Osteocyte (in vitro differentiated cells): ENCODE data around the gene SVEP1. TPM values are rescaled to one million over a fixed set of nuclear protein-coding genes. Genes with fewer than 3 reads are reported as not detected.

ENCODE experiments used
- DNase-seq: peaks from one replicate; pipeline ENCODE4 v3.0.0; 2021; ENCODE audit warnings: mixed read lengths; ENCODE audit not compliant: unreplicated experiment; ENCODE audit errors: extremely low spot score
- H3K27ac Mint-ChIP-seq: one replicate; pipeline ENCODE4 v1.8.0; 2021; ENCODE audit warnings: mild to moderate bottlenecking, mixed read lengths; ENCODE audit not compliant: unreplicated experiment
- H3K27me3 Mint-ChIP-seq: one replicate; pipeline ENCODE4 v1.8.0; 2021; ENCODE audit warnings: mixed read lengths; ENCODE audit not compliant: unreplicated experiment
- H3K36me3 Mint-ChIP-seq: one replicate; pipeline ENCODE4 v1.8.0; 2021; ENCODE audit warnings: mixed read lengths; ENCODE audit not compliant: unreplicated experiment
- H3K4me1 Mint-ChIP-seq: one replicate; pipeline ENCODE4 v1.8.0; 2021; ENCODE audit warnings: mixed read lengths; ENCODE audit not compliant: unreplicated experiment
- H3K4me3 Mint-ChIP-seq: one replicate; pipeline ENCODE4 v1.8.0; 2021; ENCODE audit warnings: mild to moderate bottlenecking, moderate library complexity, mixed read lengths; ENCODE audit not compliant: unreplicated experiment
- H3K9me3 Mint-ChIP-seq: one replicate; pipeline ENCODE4 v1.8.0; 2021; ENCODE audit warnings: mixed read lengths; ENCODE audit not compliant: unreplicated experiment
- total RNA-seq: library from RNA; stranded (reverse); gene quantifications from 2 replicates; pipeline ENCODE4 v1.2.1, GENCODE V29; 2021
- TF ChIP-seq, protein P1 (sequence below): fragments of 200-600 bp; sonication (generic); IDR thresholded peaks from 2 replicates; pipeline ENCODE4 v1.5.0; 2021; ENCODE audit warnings: antibody characterized with exemption, mild to moderate bottlenecking, moderate library complexity

The SVEP1 gene
- total RNA-seq, 1 donor from 2014 or later: 3.1 TPM

DNA sequence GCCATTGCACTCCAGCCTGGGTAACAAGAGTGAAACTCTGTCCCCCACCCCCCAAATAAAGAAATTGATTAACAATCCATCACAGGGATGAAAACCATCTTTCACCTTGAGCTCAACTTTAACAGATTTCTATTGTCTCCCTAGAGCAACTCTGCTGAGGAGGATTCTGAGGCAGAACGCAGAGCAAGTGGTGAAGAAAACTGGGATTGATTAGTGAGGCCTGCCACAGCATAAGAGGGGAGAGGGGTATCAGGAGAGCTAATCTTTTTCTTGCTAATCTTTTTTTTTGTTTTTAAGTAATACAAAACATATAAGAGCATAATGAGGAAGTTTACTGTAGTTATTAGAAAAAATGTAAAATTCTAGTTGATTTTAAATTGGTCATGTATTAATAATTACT is 250.8 kb downstream of the SVEP1 start:
- DNase-seq: no peak
- H3K27ac Mint-ChIP-seq: no peak overlapping the region
- no peaks in the 10 kb centered on the region for H3K4me1 Mint-ChIP-seq
- TF ChIP-seq, protein P1, sequence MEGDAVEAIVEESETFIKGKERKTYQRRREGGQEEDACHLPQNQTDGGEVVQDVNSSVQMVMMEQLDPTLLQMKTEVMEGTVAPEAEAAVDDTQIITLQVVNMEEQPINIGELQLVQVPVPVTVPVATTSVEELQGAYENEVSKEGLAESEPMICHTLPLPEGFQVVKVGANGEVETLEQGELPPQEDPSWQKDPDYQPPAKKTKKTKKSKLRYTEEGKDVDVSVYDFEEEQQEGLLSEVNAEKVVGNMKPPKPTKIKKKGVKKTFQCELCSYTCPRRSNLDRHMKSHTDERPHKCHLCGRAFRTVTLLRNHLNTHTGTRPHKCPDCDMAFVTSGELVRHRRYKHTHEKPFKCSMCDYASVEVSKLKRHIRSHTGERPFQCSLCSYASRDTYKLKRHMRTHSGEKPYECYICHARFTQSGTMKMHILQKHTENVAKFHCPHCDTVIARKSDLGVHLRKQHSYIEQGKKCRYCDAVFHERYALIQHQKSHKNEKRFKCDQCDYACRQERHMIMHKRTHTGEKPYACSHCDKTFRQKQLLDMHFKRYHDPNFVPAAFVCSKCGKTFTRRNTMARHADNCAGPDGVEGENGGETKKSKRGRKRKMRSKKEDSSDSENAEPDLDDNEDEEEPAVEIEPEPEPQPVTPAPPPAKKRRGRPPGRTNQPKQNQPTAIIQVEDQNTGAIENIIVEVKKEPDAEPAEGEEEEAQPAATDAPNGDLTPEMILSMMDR: no peak
- no peaks in the 10 kb centered on the region for H3K36me3 Mint-ChIP-seq
- no peaks in the 10 kb centered on the region for H3K9me3 Mint-ChIP-seq
- H3K4me3 Mint-ChIP-seq: no peak overlapping the region
- no peaks in the 10 kb centered on the region for H3K27me3 Mint-ChIP-seq

DNA sequence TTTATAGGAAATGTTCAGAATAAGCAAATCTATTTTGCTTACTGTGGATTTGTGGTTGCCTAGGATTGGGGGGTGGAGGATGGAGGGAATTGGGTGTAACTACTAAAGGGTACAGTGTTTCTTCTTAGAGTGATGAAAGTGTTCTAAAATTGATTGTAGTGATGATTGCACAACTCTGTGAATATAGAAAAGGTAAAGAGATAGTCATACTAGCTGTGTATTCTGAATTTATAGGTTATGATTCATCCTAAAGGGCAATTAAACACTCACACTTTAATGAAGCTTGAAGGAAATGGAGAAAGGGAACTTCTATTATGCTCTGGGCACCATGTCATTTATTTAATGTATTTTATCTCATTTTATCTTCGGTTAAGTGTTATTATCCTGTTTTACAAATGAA is 251.8 kb downstream of the SVEP1 start:
- TF ChIP-seq, protein P1: no peak
- peaks cover 8% of the 10 kb centered on the region for H3K27me3 Mint-ChIP-seq
- no peak overlapping the region for H3K4me3 Mint-ChIP-seq
- no peaks in the 10 kb centered on the region for H3K9me3 Mint-ChIP-seq
- H3K36me3 Mint-ChIP-seq: no peaks in the 10 kb centered on the region
- DNase-seq: no peak
- H3K27ac Mint-ChIP-seq: no peak overlapping the region
- no peaks in the 10 kb centered on the region for H3K4me1 Mint-ChIP-seq

DNA sequence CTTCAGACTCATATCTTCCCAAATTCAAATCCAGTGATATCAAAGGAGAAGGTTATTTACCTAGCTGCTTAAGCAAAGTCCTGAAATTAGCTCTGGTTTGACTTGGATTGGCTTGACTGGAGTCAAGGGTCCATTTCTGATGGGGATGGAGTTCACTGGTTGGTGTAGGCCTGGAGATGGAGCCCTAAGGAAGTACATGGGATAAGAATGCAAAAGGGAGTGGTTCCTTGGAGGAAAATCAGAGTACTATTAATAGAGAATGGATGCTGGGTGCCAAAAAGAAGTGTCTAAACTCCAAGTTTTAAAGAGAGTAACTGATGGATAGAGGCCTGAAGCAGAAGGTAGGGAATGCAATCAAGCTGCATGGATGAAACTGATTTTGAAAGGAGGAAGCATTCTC is 255.7 kb downstream of the SVEP1 start:
- Mint-ChIP-seq H3K27ac (no peak overlapping the region), H3K4me3 (no peak overlapping the region), H3K36me3 (no peaks in the 10 kb centered on the region), H3K9me3 (no peaks in the 10 kb centered on the region), H3K4me1 (no peaks in the 10 kb centered on the region), H3K27me3 (peaks cover 20% of the 10 kb centered on the region)
- TF ChIP-seq, protein P1: no peak
- no peak for DNase-seq

DNA sequence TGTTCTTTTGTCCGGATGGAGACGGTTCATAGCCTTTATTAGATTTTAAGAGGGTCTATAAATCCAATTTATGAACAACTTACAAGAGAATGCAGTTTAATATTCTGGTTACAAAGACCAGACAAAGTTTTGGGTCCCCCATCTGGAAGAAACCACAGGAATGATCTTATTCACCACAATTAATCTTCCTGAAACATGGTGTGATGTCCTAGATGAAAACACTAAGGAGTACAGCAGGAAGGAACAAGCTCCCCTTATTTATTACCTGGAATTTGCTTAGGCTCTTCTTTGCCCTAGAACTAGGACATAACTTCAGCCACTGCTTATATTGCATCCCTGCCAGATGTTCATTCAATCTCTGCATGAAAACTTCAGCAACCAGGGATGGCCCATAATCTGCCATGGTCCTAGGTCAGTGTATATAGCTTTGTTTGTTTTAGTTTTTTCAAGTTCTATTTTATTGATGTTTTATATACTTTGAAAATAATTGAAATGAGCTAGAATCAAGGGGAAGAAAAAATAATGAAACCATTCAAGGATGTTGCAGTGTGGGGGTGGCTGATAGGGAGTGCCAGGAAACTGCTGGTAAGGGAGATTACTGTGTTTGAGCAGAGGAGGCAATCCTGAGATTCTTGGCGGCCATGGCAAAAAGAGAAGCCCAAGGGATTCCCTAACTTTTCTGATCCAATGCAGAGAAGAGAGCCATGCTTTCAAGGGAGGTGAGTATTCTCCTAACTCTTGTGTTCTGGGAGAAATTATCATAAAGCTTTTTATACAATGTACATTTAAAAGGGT is 258.7 kb downstream of the SVEP1 start:
- Mint-ChIP-seq H3K36me3 (no peaks in the 10 kb centered on the region), H3K9me3 (no peaks in the 10 kb centered on the region), H3K27me3 (peaks cover 23% of the 10 kb centered on the region), H3K27ac (no peak overlapping the region), H3K4me1 (no peaks in the 10 kb centered on the region), H3K4me3 (no peak overlapping the region)
- no peak for DNase-seq
- TF ChIP-seq, protein P1: no peak

DNA sequence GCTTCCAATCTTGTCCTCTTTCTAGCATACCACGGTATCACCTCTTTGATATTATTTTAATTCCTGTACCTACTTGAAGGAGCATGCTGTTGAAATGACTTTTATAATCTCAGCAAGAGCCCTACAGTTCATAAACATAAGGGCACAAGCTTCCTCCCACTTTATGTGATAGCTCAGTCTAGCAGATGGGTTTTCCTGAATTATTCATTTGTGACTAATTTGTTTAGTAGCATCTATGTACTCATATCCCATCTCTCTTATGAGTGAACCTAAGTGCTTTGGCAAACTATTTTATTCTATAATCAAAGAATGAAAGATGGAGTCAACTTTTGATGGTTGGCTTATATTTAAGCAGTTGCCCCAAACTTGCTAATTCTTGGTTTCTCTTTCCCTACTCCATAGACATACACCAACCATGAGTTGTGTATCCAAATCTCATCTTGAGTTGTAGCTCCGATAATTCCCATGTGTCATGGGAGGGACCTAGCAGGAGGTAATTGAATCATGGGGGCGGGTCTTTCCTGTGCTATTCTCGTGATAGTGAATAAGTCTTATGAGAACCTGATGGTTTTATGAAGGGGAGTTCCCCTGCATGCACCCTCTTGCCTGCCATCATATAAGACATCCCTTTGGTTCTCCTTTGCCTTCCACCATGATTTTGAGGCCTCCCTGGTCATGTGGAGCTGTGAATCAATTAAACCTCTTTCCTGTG is 259.6 kb downstream of the SVEP1 start:
- Mint-ChIP-seq H3K27ac (no peak overlapping the region), H3K36me3 (no peaks in the 10 kb centered on the region), H3K4me3 (no peak overlapping the region), H3K4me1 (no peaks in the 10 kb centered on the region), H3K27me3 (peaks cover 23% of the 10 kb centered on the region), H3K9me3 (no peaks in the 10 kb centered on the region)
- TF ChIP-seq, protein P1: no peak
- no peak for DNase-seq
